GM12874 (cell line): Measurements from ENCODE around the gene TANK.

Experiments used
- CTCF ChIP-seq: IDR thresholded peaks from 2 replicates; pipeline ENCODE4 v1.5.1; 2011; ENCODE audit warnings: low read depth, mild to moderate bottlenecking, control low read depth, low read length, moderate library complexity; ENCODE audit not compliant: insufficient read depth

Gene TANK

GRCh38 chr2:161134547-161135518 is 25.4 kb upstream of the TANK start:
- no peak for TF ChIP-seq CTCF

GRCh38 chr2:161135951-161136593 is 24.2 kb upstream of the TANK start:
- TF ChIP-seq CTCF, result no peak

GRCh38 chr2:161136696-161137324 is 23.4 kb upstream of the TANK start:
- no peak for TF ChIP-seq CTCF

- TF ChIP-seq CTCF, result no peak
Measured at GRCh38 chr2:161138429-161138828, 21.8 kb upstream of the TANK start.

- TF ChIP-seq CTCF, result no peak
Measured at GRCh38 chr2:161139098-161139987, 20.9 kb upstream of the TANK start.

GRCh38 chr2:161141033-161141432 is 19.2 kb upstream of the TANK start:
- no peak for TF ChIP-seq CTCF
